GM19035 (cell line): ENCODE data around the gene GPC5.
A peak's percentile ranks its signal among the peaks of the same experiment; 100 is the strongest.
"Not testable (repeated sequence)": the region's sequence is repeated elsewhere in the genome, so short reads cannot be mapped to it uniquely, and the experiment has no call there.

Source experiments
- ATAC-seq: cut with Tn5 transposase; IDR thresholded peaks from one replicate; pipeline ENCODE4 v1.9.1; 2021; ENCODE audit not compliant: unreplicated experiment

GPC5 gene

DNA sequence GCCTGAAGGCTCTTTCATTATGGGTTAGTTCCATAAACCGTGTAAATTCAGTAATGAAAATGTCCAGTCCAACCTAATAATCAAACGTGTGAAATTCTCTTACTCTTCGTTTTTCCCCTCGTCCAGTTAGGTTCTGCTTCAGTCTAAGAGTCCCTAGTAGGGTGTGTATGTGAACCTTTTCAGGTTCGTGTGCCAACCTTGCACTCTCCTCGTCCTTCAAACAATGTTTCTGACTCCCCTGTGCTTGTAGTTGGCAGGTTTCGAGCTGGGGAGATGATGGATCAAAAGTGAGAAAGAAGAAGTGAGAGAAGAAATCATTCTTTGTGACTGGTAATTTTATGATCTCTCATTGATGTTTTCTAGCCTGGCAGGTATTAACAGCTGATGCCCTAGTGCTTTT lies 366.1 kb downstream of the GPC5 start:
- no peak for ATAC-seq

DNA sequence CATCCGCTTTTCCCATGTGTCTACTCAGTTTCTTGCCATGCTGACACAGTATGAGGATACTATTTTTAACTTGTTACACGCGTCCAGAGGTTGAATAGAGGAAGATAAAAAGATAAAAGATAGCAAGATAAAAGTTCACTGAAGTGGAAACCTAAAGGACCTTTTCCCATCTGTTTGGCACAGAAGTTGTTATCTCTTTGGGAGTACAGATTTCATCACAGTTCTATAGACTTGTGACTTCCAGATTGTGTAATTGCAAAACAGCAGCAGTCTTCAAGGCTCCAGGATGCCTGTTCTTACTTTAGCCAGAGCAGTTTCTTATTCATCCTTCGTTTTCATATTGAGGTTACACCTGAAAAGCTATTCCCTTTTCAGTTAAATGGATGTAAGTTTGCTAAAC lies 369.2 kb downstream of the GPC5 start:
- no peak for ATAC-seq

DNA sequence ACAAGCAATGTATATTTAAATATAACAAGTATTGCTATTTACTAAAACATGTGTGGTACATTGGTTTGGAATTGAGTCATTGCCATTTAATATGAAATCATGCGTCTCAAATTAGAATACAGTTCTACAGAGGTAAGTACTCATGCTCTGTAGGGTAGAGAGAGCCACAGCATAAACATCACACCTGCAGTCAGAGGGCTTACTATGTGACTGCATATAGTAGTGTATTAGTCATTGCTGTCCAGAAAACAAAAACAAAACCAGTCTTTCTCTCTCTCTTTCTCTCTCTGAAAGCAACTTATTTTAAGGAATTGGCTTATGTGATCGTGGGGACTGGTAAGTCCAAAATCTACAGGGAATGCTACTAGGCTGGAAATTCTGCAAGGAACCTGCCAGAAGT lies 370.3 kb downstream of the GPC5 start:
- no peak for ATAC-seq

DNA sequence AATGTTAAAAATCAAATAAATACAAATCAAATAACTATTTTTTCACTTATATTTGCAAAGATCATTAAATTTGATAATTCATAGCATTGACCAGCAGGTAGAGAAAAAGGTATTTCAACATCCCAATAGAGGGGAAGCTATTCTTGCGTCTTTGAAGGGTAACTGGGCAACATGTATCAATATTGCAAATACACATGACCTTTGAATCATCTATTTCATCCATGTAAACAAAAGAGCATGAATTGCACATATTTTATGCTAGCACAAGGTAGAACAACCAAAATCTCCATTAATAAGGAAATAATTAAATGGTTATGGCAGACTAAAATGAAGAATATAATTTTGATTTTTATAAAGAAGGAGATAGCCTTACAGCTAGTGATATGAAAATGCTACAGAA lies 372.8 kb downstream of the GPC5 start:
- no peak for ATAC-seq

DNA sequence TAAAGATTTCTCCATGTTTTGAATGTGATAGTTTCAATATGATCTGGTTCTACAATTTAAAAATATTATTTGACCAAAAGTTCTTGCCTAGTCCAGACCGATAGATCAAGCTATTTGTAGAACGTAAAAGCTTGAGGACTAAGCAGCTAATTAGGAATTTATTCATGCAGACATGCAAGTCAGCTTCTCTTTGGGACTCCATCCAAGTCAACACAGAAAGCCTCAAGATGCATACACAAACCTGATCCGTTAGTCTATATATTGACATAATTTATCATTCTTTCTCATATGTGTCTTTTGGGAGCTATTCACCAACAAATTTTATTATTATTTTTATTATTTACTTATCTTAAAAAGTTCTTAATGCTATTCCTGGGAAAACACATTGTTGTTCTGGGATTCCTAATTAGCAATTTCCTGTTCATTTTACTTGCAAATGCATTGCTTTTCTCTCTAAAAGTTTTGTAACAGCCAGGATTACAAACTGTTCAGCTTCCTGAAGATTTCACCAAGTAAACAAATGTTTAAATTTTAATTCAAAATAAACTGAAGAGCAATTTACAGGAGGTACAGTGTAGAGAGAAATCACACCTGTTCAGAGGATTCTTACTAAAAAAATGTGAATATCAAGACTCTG lies 375.3 kb downstream of the GPC5 start:
- ATAC-seq = no peak

DNA sequence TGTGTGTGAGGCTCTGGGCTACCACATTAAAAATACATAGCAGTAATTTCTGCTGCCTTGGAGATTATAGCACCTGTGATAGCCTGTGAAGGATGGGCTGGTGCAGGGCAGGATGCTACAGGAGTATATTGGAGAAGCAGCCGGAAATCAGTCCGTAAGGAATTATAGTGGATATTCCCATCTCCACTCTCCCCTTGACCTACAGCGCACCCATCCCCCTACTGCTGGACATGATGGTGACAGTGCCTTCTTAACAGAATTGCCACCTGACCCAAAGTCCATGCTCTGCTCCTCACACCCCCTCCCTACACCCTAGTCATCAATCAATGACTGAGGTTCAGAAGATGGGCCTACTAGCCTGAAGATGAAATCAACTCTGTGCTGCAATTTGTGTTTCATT lies 376.0 kb downstream of the GPC5 start:
- ATAC-seq = no peak

DNA sequence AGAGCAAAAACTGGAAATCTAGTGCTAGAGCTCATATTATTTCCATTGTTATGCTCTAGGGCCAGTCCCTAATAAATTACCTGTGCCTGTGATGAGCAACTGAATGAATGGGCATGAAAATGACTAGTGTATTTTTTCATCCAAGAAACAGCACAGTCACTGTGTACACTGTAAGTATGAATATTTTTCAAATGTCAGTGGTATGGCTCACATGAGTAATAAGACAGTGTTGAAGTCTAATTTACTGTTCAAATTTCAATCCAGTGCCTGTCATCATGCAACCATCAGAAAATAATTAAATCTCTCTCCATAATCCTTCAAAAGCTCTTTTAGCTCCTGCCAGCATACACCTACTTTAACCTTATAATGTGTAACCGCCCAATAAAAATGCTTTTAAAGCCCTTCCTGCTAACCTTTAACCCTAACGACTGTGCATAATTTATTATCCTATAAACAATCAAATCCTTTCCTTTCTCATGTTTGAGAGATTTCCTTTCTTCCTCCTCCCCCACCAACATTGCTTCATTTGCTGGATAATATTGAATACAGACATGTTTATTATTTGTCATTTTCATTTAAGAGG lies 378.3 kb downstream of the GPC5 start:
- no peak for ATAC-seq

DNA sequence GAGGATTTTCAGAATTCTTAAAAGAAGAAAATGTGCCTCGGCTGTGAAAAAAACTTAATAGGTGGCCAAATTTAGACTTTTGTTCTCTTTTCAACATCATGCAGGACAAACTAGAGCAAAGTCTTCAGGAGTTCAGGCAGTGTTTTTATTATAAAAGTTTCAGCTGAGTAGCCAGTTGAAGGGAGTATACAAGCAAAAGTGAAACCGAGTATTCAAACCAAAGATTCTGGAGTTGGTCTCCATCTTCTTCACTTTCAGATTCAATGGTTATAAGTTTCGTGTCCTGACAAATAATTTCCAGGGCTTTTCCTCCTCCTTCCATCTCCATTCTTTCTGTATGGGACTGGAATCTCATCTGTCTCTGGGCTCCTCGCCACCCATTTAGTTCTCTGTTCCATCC lies 379.7 kb downstream of the GPC5 start:
- no peak for ATAC-seq

DNA sequence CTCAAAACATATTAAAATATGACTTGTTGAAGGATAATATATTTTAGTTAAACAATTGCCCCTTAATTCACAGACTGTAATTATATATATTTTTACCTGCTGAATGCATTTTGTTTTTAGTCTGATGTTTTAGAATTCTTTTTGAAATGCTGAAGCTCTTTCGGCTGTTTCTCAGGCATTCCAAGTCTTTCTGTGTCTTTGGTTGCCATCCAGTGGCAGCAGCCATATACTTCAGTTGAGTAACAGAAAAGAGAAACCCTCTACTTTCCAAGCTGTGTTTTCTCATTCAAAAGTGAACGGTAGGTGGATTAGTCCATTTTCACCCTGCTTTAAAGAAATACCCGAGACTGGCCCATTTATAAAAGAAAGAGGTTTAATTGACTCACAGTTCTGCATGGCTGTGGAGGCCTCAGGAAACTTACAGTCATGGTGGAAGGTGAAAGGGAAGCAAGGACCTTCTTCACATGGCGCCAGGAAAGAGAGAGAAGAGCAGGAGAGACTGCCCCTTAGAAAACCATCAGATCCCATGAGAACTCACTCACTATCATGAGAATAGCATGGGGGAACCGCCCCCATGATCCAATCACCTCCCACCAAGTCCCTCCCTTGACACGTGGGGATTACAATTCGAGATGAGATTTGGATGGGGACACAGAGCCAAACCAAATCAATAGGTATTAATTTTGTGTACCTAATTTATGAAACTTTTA lies 383.7 kb downstream of the GPC5 start:
- not testable (repeated sequence) for ATAC-seq

DNA sequence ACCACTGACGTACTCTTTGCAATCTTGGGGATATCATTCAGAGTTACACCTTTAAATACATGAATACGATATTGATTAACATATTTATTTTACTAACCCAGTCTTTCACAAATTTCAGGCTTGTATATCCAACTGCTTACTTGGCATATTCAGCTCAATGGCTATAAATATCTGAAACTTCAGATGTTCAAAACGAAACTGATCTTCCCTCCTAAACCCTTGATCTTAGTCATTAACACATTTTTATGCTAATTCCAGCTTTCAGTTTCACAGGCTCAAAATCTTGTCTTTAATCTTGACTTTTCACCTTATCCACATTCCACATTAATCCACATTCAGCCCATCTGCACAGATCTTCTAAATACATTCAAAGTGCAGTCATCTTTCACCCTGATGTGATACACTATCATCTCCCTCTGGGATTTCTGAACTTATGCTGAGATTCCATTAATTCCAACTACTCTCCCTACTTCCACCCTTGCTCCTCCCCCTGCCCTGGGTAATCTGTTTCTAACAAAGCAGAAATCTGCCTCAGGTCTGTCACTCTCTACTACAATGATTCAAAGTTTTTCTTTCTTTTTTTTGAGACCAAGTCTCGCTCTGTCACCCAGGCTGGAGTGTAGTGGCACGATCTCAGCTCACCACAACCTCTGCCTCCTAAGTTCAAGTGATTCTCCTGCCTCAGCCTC lies 387.2 kb downstream of the GPC5 start:
- ATAC-seq = peak; percentile 66

DNA sequence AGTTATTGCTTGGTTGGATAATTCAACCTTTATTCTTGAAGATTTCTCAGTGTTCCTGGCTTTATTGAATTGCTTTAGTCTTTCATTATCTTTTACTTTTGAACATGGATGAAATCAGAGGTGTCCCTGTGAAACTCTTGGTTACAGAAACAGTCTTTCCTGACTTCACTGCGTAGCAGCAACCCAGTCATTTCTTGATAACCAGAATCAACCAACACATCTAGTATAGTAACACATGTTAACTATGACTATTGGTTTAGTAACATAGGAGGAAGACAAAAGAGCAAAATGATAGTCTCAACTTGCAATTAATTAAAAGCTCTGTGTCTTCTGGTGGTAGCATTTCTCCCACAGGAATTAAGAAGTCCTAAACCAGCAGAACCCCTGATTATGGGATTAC lies 393.6 kb downstream of the GPC5 start:
- ATAC-seq = no peak

DNA sequence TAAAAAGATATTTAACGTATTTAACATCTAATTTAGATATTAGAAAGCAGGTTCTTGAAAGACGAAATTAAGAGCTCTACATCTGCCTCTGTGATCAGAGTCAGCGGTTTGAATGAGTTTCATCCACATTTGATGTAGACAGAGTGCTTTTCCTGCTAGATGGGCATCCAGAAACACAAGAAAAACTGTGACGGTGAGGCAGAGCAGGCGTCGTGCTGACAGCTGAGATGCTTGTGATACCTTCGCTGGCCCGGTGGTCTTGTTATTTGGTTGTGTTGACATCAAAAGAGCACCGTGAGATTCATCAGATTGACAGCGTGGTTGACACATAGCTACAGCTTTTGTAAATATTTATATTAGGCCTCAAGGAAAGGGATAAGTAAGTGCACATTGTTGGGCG lies 399.1 kb downstream of the GPC5 start:
- ATAC-seq = no peak

DNA sequence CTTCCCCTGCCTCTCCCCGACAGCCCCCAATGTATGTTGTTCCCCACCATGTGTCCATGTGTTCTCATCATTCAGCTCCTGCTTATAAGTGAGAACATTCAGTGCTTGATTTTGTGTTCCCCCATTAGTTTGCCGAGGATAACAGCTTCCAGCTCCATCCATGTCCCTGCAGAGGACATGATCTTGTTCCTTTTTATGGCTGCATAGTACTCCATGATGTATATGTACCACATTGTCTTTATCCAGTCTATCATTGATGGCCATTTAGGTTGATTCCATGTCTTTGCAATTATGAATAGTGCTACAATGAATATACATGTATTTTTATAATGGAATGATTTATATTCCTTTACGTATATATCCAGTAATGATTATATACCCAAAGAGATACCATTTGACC lies 399.9 kb downstream of the GPC5 start:
- ATAC-seq = not testable (repeated sequence)

DNA sequence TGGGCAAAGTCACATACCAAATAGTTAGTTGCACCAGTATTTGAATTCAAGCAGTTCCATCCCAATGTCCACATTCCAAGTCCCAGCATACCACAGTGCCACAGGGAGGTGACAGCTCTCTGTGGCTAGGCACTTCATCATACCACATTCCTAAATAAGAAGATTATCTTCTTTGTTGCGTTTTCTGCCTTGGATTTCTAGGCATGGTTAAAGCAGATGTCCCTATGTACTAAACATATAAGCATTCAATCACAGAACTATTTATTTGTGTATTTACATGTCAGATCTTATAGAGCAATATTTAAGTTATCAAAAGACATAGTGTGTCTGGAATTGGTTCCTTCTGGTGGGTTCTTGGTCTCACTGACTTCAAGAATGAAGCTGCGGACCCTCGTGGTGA lies 403.4 kb downstream of the GPC5 start:
- not testable (repeated sequence) for ATAC-seq

DNA sequence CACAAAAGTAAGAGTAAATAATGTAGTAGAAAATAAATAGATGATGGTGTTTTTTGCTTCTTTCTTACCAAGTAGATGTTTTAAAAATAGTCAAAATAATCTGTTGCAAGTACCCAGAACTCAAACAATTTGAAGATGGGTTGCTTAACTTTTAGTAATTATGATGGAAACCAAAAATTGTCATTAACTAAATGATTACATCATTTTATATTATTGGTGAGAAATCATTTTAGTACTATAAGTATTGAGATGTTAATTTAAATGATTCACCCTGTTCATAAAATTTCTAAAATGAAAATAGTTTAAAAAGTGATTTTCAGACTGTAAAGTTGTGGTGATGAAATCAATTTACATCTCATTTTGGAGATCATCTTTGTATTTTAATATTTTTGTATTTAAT lies 404.5 kb downstream of the GPC5 start:
- ATAC-seq = no peak

DNA sequence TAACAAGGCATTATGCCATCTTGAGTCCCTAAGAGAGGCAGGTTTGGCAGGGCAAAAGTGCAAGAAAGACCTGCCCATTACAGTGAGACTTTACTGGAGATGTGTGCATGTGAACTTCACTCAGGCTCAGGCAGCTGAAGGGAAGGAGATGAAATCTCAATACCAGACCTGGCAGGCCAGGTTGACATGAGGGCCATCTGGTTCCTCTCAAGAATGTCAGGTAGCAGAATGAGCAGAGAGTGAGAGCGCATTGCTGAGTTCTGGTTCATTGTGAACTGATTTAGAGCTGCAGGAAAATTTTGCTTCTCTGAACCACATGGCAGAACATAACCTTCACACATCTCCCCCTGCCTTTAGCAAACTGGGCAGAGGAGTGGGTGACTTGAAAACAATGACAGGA lies 406.3 kb downstream of the GPC5 start:
- ATAC-seq = no peak

DNA sequence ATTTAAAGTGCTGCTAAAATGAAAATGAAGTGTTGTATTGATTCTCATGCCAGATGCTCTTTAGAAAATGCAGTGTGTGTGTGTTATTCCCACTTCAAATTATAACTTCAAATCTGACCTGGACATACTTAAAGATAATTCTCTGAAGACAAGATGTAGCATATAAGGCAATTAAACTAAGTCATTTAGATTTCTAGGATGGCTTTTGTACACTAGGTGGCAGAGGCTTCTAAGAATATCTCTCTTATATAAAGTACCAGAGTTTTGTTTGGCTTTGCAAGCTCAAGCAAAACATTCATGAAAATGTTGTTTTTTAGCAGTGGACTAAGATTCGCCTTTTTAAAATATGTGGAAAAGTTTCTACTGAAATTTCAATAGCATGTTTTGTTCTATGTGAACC lies 407.2 kb downstream of the GPC5 start:
- ATAC-seq = no peak

DNA sequence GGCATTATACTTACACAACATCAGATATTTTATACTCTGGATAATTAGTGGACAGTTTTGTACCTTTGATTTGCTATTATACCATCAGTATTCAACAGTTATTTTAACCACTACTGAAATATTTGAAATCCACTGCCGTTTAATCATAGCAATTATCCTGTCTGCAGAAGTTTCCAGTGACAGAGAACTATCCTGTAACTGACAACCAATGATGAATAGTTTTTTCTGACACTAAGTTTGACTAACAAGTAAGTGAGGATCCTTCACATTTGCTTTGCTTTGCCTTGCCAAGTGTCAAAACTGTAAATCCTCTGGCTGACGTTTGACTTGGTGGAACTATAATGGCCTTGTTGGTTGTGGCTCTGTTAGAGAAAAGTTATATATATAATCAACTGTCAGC lies 410.7 kb downstream of the GPC5 start:
- no peak for ATAC-seq

DNA sequence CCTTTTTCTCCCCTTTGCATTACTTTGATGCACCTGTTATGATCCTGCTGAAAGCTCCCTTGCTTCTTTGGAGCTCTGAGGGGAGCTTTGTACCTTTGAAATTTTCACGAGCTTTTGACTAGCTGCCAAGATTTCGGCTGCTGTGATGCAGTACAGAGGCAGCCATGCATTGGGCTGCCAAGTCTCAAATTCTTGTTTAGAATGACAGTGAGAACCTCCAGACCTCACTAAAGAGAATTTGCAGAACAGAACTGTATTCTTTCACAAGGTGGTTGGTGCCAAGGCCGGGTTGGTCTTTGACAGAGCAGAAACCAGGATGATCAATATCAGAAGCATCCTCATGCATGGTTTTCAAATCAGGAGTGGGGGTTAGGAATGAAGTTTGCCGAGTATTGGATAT lies 414.8 kb downstream of the GPC5 start:
- ATAC-seq = no peak

DNA sequence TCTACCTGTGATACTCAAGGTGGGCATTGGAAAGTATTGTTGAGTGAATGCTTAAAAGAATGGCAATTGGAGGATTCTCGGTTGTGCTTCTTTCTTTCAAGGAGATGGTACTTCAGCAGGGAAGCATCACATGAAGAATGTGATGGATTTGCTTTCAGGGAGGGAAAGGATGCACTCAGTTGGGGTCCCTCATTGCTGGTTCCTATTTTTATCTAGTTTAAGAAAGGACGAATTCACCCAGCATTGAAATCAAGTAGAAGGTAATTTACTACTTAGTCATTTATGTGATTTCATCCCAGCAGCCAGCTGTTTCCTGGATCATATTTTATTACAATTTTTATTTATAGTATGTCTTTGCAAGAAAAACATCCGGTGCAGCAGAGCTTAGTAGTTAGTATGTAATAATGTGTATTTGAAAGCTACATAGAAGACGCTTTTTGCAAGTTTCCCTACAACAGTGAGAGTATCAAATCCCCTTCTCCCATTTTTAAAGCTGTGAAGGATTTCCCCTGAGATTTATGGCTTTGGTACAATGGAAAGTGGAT lies 417.9 kb downstream of the GPC5 start:
- no peak for ATAC-seq

DNA sequence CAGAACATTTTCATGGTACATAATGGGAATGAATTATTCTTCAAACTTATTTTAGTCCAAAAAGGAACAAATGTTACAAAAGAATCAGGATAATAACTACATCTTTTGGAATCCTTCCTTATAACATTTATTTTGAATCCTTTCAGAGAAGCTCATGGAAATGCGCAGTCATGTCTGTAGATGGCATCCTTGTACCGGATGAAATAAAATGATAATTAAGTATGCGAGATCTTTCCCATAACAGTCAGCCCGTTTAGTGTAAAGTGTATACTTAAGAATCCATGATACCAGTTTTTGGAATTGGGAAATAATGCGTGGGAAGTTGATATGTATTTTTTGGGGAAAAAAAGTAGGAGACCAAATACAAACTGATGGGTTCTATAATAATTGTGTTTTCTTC lies 418.8 kb downstream of the GPC5 start:
- no peak for ATAC-seq

DNA sequence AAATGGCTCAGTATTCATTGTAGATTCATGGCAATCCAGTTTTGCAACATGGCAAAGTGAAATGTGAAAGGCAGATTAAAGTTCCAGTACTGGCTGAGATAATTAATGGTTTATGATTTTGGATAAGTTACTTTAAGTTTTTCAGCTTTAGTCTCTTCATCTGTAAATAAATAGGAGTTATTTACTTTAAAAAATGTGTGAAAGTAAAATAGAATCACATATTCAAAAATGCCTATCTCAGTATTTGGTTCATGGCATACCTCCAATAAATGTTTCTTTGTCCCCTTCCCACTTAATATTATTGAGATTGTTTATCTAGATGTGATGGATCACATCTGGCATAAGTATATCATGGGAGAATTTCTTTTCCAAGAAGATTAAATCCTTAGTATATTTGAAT lies 426.0 kb downstream of the GPC5 start:
- no peak for ATAC-seq
